Stimulated activated CD8-positive, alpha-beta memory T cell treated with anti-CD3 and anti-CD28 coated beads, Interleukin-15, amount 100 ng/mL, for 48 hours (primary cell): ENCODE data around the gene RNMT.
A peak's percentile ranks its signal among the peaks of the same experiment; 100 is the strongest.
"Not testable (repeated sequence)": the region's sequence is repeated elsewhere in the genome, so short reads cannot be mapped to it uniquely, and the experiment has no call there.

Experiments
- DNase-seq, 2 donors: peaks; one replicate each; pipeline ENCODE4 v3.0.0-alpha.2; 2020; ENCODE audit warnings: low read depth in 2 of 2

Gene RNMT

DNA sequence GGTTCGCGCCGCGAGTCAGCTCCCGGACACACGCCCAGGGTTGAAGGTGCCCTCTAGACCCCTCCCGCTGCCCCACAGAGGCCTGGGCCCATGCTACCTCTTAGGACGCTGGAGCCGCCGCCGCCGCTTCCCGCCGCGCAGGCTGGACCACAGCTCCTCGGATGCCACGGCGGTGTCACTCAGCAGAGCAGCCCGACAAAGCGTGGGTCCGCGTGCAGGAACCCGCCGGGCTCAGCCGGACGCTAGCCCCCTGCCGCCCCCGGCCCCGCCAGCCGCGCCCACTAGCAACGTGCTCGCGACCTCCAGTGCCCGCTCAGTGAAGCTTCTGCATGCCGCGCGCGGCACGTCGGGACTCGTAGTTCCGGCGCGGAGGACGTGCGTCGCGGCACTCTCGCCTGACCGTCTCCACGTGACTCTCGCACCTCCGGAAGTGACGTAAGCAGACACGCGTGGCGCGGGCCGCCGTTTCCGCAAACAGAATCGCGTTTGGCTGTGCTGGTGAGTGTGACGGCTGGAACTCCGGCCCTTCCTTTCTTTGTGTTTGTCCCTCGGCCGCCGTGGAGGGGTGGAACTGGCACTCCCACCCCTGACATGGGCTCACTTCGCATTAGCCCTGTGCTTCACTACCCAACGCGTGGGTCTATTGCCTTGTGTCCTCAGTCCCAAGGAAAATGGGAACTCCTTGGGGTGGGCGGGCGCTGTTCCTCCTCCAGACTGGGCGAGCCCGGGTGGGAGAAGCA lies at the start of gene RNMT, which contains the start of gene FAM210A:
Gene RNMT (plus strand): TSS at position 442 of the 740 bp plus-strand sequence. CDS start 4,845 bp downstream, outside the sequence.
Gene FAM210A (minus strand): TSS at position 327 of the 740 bp plus-strand sequence. CDS start 44,481 bp downstream, outside the sequence.
- peak; percentile 89 to 91 for DNase-seq

DNA sequence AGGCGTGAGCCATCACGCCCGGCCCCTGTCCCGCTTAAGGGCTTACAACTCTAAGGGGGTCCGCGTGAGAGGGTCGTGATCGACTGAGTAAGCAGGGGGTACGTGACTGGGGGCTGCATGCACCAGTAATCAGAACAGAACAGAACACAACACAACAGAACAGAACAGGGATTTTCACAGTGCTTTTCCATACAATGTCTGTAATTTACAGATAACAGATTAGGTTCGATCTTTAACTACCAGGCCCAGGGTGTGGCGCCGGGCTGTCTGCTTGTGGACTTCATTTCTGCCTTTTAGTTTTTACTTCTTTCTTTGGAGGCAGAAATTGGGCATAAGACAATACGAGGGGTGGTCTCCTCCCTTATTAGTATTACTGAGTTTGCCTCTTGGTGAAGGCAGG lies 49.1 kb upstream of the RNMT start:
- DNase-seq = not testable (repeated sequence)

DNA sequence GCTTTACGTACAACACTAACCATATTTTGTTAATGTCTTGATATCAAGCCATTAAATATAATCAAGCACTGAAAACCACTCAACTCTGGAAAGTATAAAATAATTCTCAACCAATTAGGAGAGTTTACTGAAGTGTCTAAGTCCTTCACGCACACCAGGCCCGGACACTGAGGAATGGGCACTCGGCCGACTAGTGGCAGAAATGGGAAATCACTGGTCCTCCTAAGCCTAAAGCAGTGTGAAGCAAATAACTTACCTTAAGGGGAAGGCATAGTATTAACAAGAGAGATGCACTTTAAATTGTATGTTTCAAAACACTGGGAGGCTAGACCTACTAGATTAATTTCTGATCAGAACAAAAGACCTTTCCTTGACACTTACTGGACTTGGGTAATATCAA lies 45.9 kb upstream of the RNMT start:
- no peak for DNase-seq

DNA sequence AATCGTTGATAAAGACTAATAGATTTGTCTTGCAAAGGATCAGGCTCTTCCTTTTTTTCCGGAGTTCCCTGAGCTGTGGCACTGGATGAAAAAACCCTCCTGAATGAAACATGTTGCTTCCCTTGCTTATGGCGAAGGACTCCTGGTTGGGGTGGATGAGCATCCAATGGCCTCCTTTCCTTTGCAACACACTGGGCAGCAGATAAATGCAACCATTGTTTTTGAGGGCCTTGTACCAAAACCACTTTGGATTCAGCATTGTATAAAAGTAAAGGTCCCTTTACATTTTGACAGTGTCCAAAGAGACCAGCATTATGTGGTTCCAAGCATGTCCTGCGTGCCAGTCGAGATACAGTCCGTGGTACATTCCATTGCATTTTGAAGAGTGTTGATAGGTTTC lies 44.8 kb upstream of the RNMT start:
- no peak for DNase-seq

DNA sequence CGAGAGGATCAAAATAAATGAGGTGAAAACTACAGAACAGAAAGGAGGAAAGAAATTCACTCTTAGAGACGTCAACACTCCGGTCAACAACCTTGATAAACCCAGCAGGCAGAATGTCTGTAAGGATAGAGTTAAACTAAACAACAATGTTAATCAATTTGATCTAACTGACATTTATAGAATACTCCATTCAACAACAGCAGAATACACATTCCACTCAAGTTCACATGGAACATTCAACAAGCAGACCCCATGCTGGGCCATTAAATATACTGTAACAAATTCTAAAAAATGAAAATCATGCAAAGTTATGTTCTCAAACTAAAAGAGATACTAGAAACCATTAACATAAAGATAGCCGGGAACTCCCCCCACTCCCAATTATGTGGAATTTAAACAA lies 41.9 kb upstream of the RNMT start:
- no peak for DNase-seq

DNA sequence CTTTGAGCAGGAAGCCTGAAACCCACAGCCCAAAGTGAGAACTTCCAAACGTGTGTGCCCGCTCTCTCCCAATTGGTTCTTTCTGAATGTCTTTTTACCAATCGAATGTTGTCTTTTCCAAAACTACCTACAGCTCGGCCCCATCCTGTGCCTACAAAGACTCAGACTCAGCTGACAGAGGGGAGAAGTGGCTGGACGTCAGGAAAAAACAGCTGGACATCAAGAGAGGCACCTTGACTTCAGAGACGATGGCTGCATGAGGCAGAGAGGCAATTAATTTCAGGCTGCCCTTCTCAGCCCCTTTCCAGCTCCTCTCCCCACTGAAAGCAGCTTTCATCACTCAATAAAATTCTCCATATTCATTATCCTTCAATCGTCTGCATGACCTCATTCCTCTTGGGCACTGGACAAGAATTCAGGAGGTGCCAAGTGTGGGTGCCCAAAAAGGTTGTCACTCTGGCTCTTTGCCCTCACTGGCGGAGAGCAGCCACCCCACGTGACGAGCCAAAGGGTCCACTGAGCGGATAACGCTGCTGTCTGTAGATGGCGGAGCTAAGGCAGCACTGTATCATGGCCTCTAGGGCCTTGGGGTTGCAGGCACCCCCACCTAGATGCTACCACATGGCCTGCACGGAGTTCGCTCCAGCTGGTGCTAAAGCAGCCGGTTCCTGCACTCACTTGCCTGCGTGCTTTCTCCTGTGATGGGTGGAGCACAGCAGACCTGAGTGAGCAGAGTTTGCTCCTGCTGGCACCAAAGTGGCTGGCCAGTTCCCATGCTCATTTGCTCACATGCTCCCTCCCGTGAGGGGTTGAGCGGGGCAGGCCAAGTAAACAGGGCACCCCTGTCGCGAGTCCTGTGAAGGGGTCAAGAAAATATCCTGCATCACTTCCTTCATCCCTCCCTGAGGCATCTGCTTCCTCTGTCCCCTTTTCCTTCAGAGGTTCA lies 38.0 kb upstream of the RNMT start:
- no peak for DNase-seq

DNA sequence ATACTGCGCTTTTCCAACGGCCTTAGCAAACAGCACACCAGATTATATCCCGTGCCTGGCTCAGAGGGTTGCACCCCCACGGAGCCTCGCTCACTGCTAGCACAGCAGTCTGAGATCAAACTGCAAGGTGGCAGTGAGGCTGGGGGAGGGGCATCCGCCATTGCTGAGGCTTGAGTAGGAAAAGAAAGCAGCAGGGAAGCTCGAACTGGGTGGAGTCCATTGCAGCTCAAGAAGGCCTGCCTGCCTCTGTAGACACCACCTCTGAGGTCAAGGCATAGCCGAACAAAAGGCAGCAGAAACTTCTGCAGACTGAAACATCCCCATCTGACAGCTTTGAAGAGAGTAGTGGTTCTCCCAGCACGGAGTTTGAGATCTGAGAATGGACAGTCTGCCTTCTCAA lies 36.4 kb upstream of the RNMT start:
- DNase-seq = not testable (repeated sequence)

DNA sequence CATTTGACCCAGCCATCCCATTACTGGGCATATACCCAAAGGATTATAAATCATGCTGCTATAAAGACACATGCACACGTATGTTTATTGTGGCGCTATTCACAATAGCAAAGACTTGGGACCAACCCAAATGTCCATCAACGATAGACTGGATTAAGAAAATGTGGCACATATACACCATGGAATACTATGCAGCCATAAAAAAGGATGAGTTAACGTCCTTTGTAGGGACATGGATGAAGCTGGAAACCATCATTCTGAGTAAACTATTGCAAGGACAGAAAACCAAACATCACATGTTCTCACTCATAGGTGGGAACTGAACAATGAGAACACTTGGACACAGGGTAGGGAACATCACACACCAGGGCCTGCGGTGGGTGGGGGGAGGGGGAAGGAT lies 31.1 kb upstream of the RNMT start:
- DNase-seq = not testable (repeated sequence)

DNA sequence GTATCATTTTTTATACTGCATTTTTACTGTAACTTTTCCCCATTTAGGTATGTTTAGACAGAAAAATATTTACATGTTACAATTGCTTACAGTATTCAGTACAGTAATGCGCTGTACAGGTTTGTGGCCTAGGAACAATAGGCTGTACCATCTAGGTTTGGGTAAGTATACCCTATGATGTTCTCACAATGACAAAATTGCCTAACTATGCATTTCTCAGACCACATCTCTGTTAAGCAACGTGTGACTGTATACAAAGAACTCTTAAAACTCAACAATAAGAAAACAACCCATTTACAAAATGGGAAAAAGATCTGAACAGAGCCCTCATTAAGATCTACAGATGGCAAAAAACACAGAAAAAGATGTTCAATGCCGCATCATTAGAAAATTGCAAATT lies 29.5 kb upstream of the RNMT start:
- DNase-seq = no peak

DNA sequence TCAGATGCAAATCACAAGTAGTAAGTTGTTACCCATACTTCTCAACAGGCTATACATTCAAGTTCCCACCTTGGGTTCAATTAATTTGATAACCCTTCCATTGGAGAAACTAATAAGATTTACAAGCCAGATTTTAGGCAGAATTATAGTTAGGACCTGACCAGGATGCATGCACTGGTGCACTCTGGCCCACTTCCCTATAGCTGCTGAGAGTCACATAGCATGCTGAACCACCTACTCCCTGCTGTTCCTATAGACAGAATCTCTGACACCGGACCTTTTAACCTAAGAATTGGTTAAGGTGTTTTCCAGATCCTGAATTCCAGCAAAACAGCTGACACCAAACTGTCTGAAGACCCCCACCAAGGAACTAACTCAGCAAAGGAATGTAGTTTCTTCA lies 26.3 kb upstream of the RNMT start:
- DNase-seq = no peak

DNA sequence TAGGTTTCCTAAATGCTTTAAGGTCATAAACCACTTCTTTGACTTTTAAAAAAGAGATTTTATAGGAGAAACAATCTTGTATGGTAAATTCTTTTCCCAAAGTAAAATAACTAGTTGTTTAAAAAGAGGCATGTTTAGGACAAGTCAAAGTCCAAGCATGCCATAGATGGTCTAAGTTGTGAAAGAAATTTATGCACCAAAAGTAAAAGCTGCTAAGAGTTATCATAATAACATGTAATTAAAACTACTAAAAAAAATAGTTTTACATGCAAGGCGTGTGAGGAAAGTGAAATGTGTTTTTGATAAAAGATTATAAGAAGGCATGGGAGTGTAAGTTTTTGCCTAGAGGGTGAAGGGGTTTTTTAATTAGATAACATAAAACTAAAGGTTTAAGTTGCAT lies 22.6 kb upstream of the RNMT start:
- no peak for DNase-seq

DNA sequence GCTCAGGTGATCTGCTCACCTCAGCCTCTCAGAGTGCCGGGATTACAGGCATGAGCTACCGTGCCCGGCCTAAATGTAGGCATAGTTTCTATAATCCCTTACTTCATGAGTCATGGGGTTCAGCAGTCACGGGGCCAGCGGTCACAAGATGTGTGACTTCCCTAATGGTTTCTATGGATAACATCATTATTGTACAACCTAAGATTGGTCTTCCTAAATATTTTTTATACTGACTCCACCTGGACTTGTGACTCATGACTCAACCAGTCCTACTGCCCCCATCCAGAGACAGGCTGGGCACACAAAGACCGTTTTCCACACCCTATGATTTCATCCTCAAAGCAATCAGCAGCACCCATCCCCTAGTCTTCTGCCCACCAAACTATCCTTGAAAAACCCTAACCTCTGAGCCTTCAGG lies 16.1 kb upstream of the RNMT start:
- DNase-seq = no peak

DNA sequence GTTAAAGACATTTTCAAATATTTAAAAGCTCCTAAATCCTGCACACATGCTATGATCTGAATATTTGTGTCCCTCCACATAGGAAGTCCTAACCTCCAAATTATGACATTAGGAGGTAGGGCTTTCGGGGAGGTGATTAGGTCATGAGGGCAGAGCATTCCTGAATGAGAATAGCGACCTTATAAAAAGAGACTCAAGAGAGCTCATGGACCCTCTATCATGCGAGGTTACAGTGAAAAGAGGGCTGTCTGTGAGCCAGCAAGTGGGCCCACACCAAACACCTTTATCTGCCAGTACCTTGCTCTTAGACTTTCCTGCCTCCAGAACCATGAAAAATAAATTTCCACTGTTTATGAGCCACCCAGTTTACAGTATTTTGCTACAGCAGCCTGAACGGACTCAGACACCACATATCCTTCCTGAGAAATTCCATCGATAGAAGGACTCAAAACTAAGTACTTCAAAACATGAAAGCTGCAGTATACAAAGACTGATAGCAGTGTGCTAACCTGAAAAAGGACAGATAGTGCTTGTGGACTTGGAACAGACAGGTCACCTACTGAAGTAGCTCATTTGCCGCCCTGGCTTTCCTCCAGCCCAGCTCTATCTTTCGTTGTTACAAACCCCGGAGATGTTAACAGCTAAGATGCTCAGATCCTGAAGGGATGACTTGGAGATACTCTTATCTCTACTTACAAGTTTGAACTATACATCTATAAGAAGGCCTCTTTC lies 13.9 kb upstream of the RNMT start:
- no peak for DNase-seq

DNA sequence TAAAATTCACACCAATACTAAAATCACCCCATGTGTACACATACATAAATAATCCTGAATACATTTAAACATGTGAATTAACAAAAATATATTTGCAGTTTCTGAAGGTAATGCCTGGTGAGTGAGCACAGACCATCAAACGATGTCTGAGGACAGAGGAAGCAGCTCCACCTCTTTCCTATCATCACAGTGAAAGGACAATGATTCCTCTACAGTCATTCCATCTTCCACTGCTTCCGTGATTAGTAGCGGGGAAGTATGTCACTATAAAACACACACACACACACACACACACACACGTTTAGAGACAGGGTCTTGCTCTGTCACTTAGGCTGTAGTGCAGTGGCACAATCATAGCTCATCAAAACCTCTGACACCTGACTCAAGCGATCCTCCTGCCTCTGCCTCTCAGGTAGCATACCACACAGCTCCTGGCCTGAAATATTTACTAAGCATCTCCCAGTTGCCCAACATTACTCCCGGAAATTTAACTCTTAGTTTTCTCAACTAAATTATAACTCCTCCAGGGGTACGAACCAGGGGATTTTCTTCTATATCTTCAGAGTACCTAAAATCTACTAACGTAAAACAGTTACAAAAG lies 12.9 kb upstream of the RNMT start:
- DNase-seq = no peak

DNA sequence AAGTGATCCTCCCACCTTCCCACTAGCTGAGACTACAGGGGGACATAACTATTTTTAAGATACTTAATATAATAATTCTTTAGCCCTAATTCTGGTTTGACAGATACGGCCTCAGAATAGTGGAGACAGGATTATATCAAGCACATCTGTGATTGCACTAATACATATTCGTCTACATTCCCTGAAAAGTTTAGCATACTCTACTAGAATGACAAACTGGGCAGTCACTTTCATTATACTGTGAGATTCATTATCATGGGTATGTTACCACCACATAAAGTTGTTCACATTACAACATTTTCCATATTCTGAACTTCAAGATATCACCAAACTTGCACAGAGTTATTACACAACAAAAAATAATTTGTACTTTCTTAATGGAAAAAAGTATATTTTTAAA lies 11.1 kb upstream of the RNMT start:
- no peak for DNase-seq

DNA sequence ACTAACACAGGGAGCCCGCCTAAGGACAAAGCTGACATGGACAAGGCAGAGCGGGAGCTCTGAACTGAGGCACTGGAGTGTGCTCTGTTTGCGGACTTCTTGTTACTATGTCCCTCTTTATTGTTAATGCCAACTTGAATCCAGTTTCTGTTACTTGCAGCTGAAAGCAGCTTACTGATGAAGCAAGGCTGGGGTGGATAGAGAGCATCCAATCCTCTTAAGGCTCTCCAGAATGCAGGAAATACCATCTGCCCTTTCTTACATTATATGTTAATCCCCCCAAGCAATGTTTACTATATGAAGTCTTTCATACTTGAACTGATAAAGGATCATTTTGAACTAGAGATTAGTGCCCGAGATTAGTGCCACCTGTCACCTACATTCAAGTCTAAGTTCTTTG lies 9.6 kb upstream of the RNMT start:
- DNase-seq = no peak

DNA sequence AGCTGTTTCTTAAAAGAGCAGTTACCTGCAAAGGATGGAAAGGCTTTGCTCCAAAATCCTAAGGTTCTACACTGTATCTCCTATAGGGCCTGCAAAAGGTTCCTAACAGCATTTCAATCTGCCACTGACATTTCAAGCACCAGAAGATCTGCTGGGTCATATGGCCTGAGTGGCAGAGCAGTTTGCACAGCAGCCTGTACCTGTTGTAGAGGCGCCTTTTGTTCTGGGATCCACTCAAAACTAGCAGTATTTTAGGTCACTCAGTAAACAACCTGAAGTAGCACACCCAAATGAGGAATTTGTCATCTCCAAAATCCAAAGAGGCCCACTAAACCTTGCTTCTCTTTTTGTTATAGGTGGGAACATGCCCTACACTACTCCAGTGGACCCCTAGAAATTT lies 6.3 kb upstream of the RNMT start:
- no peak for DNase-seq

DNA sequence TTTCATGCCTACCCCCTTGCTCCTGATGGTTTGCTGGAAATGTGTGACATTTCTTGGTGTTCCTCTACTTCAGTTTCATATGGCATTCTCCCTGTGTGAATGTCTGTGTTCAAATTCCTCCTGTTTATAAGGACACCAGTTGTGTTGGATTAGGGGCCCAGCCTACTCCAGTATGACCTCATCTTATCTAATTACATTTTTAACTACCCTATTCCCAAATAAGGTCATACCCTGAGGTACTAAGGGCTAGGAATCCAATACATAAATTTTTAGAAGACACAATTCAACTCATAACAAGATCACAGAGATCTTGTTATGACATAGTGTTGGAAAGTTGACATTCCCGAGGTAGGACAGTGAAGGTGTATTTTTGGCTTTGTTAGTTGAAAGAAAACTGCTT lies 5.6 kb upstream of the RNMT start:
- no peak for DNase-seq

DNA sequence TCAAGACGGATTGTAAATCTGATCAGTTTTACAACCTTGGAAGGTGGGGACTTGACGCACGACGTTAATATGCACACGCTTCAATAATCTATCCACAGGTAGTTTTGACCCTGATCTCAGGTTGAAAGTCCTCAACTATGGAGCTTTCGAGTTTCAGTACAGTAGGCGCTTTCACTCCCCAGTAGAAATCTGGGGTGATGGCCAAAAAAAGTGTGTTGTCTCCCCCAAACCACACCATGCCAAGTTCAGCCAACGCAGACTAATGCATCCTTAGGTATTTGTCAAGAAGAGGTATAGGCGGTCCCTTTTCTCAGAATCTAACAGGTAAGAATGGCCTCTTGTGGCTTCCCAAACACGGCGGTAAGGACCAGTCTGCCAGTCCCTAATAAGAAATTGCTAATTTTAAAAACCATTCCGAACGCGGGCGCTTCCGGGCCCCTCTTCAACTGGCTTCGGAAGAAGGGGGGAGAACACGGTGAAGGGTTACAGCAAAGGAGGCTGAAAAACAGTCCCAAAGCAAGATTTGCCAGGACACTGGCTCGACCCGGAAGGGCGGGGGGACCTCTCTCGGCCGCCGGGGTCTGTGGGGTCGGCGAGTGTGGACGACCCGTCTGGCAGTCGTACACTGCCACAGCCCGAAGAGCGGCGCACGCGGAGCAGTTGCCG lies 774 bp upstream of the RNMT start:
- DNase-seq = no peak

DNA sequence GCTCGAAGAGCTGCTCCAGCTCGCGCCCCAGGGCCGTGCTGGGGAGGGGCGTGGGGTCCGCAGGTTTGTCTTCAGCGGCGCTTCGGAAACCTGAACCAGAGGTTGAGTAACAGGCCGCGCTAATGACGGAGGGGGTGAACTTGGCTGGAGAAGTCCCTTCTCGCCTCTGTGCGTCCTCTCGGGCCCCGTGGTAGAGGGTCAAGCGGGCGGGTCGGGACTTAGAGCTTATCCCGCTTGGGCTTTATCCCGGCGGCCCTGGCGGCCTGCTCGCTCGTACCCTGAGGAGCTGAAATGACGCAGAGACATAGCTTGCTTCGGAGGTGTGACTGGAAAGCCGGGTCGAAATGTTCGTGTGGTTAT lies 479 bp downstream of the RNMT start:
- DNase-seq = peak; percentile 5 to 15

DNA sequence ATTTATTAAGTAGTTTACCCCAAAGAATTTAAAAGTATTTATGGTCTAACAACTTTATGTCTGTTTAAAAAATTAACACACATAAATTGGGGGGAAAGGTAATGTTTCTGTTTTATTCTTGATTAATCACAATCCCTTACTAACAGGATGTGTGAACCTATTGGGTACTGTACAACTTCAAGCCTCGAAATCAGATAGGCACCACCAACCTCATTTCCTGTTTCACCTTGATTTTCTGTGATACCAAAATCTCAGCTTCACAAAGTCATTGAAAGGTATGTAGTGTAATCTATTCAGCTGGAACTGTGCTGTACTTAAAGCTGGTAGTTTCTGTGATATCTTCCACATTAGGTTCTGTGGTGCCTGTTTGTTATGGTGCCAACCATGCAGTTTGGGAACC lies 4.0 kb downstream of the RNMT start:
- no peak for DNase-seq
